ENCODE measurements around the gene TCF4. TPM values are rescaled to one million over a fixed set of nuclear protein-coding genes. Genes with fewer than 3 reads are reported as not detected.

Gene TCF4
- total RNA-seq, 1 experiment from 2014 or later, result 93.7 TPM

- TF ChIP-seq CTCF (IDR thresholded peaks at IDR 0.05; ENCODE audit: insufficient read depth in 1 of 2, low read depth in 1 of 2, low read length in 1 of 2, severe bottlenecking in 1 of 2, unreplicated experiment in 1 of 2), result no peak
- POLR2A ChIA-PET, result no interaction called here
- no TSS peak for BruUV-seq (replicated peaks)
- intact Hi-C loops (cut with micrococcal nuclease; ENCODE audit: unreplicated experiment), result loop anchor here (10.0 kb wide), 2 partner anchors 61 to 171 kb away; partner anchors contain the start of gene TCF4
- Mint-ChIP-seq H3K4me3 (ENCODE audit: unreplicated experiment) (no peak overlapping the region), H3K27ac (ENCODE audit: unreplicated experiment) (no peak overlapping the region), H3K4me1 (ENCODE audit: low read depth, unreplicated experiment) (no peaks in the 10 kb centered on the region), H3K36me3 (ENCODE audit: insufficient read depth, unreplicated experiment) (no peaks in the 10 kb centered on the region), H3K9me3 (ENCODE audit: unreplicated experiment) (no peaks in the 10 kb centered on the region), H3K27me3 (ENCODE audit: insufficient read depth, unreplicated experiment) (no peaks in the 10 kb centered on the region)
- Histone ChIP-seq H3K36me3 (ENCODE audit: control insufficient read depth, insufficient read depth, low read length) (no peaks in the 10 kb centered on the region), H3K4me1 (no peaks in the 10 kb centered on the region), H3K27me3 (replicated peaks; ENCODE audit: control insufficient read depth, insufficient read depth, low read length) (no peaks in the 10 kb centered on the region), H3K9me3 (no peaks in the 10 kb centered on the region), H3K4me3 (ENCODE audit: low read depth, low read length) (no peak overlapping the region)
- DNase-seq, result no peak
- CTCF ChIA-PET, result no interaction called here
Observed at GRCh38 chr18:55413474-55413873, 174.5 kb downstream of the TCF4 start.

- no peaks in the 10 kb centered on the region for H3K27me3 Mint-ChIP-seq (ENCODE audit: insufficient read depth, unreplicated experiment)
- H3K4me3 Mint-ChIP-seq (ENCODE audit: unreplicated experiment), result no peak overlapping the region
- ChIA-PET POLR2A (no interaction called here), CTCF (no interaction called here)
- BruUV-seq (replicated peaks), result no TSS peak
- no peaks in the 10 kb centered on the region for H3K9me3 Mint-ChIP-seq (ENCODE audit: unreplicated experiment)
- peaks cover 13% of the 10 kb centered on the region for H3K4me1 Mint-ChIP-seq (ENCODE audit: low read depth, unreplicated experiment)
- DNase-seq, result no peak
- no peaks in the 10 kb centered on the region for H3K36me3 ChIP-seq (ENCODE audit: control insufficient read depth, insufficient read depth, low read length)
- no peaks in the 10 kb centered on the region for H3K27me3 ChIP-seq (replicated peaks; ENCODE audit: control insufficient read depth, insufficient read depth, low read length)
- H3K9me3 ChIP-seq, result no peaks in the 10 kb centered on the region
- H3K27ac Mint-ChIP-seq (ENCODE audit: unreplicated experiment), result no peak overlapping the region
- no peak for TF ChIP-seq CTCF (IDR thresholded peaks at IDR 0.05; ENCODE audit: insufficient read depth in 1 of 2, low read depth in 1 of 2, low read length in 1 of 2, severe bottlenecking in 1 of 2, unreplicated experiment in 1 of 2)
- H3K4me1 ChIP-seq, result peaks cover 5% of the 10 kb centered on the region; the same call in 1 of the 2 replicates
- H3K36me3 Mint-ChIP-seq (ENCODE audit: insufficient read depth, unreplicated experiment), result no peaks in the 10 kb centered on the region
- H3K4me3 ChIP-seq (ENCODE audit: low read depth, low read length), result no peak overlapping the region
- intact Hi-C loops (cut with micrococcal nuclease; ENCODE audit: unreplicated experiment), result loop anchor here (10.0 kb wide), 2 partner anchors 87 to 173 kb away; no protein-coding TSS in a partner anchor
Observed at GRCh38 chr18:55407774-55408535, 180.0 kb downstream of the TCF4 start.

DNA sequence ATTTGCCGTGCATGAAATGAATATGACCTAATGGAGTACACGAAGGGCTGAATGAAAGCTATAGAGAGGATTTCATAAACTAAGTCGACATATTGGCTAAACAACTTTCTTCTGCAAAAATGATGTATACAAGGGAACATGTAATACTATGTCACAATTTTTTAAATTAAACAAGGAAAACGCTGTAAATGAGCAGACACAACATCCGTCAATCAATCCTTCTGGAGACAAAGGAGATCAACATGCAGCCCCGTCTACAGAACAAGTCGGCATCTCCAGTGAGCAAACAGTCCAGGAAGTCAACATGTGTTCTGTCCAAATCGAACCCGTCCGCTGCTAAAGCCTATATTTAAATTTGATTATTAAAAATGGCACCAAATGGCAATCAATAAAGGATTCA is 180.8 kb downstream of the TCF4 start:
- no TSS peak for BruUV-seq (replicated peaks)
- no peak for TF ChIP-seq CTCF (IDR thresholded peaks at IDR 0.05; ENCODE audit: insufficient read depth in 1 of 2, low read depth in 1 of 2, low read length in 1 of 2, severe bottlenecking in 1 of 2, unreplicated experiment in 1 of 2)
- no peaks in the 10 kb centered on the region for H3K9me3 Mint-ChIP-seq (ENCODE audit: unreplicated experiment)

More for the DNA sequence above, 180.8 kb downstream of the TCF4 start:
- Mint-ChIP-seq H3K27me3 (ENCODE audit: insufficient read depth, unreplicated experiment) (no peaks in the 10 kb centered on the region), H3K4me3 (ENCODE audit: unreplicated experiment) (no peak overlapping the region), H3K27ac (ENCODE audit: unreplicated experiment) (no peak overlapping the region), H3K36me3 (ENCODE audit: insufficient read depth, unreplicated experiment) (no peaks in the 10 kb centered on the region), H3K4me1 (ENCODE audit: low read depth, unreplicated experiment) (peaks cover 13% of the 10 kb centered on the region)
- intact Hi-C loops (cut with micrococcal nuclease; ENCODE audit: unreplicated experiment), result loop anchor here (10.0 kb wide), 2 partner anchors 88 to 172 kb away; no protein-coding TSS in a partner anchor
- no peak for DNase-seq
- Histone ChIP-seq H3K36me3 (ENCODE audit: control insufficient read depth, insufficient read depth, low read length) (no peaks in the 10 kb centered on the region), H3K27me3 (replicated peaks; ENCODE audit: control insufficient read depth, insufficient read depth, low read length) (no peaks in the 10 kb centered on the region), H3K4me3 (ENCODE audit: low read depth, low read length) (no peak overlapping the region), H3K9me3 (no peaks in the 10 kb centered on the region), H3K4me1 (peaks cover 5% of the 10 kb centered on the region; the same call in 1 of the 2 replicates)
- ChIA-PET POLR2A (no interaction called here), CTCF (no interaction called here)

Data from Caco-2 (cell line).